Measurements from ENCODE around the gene SOX5. TPM values are rescaled to one million over a fixed set of nuclear protein-coding genes. Genes with fewer than 3 reads are reported as not detected.
"Not testable (repeated sequence)": the region's sequence is repeated elsewhere in the genome, so short reads cannot be mapped to it uniquely, and the experiment has no call there.

The SOX5 gene
- total RNA-seq, 4 donors from 2014 or later: 13.2 to 32.4 (median 23.3) TPM

- Histone ChIP-seq H3K4me1 (no peaks in the 10 kb centered on the region), H3K27me3 (no peaks in the 10 kb centered on the region), H3K4me3 (replicated peaks in 1 of 3) (no peak overlapping the region), H3K9me3 (no peaks in the 10 kb centered on the region), H3K36me3 (no peaks in the 10 kb centered on the region), H3K27ac (no peak overlapping the region)
- no peak for DNase-seq
- intact Hi-C loops (cut with DNase I): no loop called here
- no peak for TF ChIP-seq CTCF (IDR thresholded peaks at IDR 0.05)
- TF ChIP-seq POLR2A (IDR thresholded peaks at IDR 0.05): no peak
- 70 to 79% methylated on average over 5 of the region's 5 CpGs for WGBS, 2 donors
Observed at GRCh38 chr12:23888396-23889068, 60.9 kb downstream of the SOX5 start.

GRCh38 chr12:23887055-23887835, 62.2 kb downstream of the SOX5 start:
- TF ChIP-seq CTCF (IDR thresholded peaks at IDR 0.05): no peak
- no peak for TF ChIP-seq POLR2A (IDR thresholded peaks at IDR 0.05)
- intact Hi-C loops (cut with DNase I): no loop called here
- no peak for DNase-seq
- H3K4me1 ChIP-seq: no peaks in the 10 kb centered on the region
- no peak overlapping the region for H3K27ac ChIP-seq
- no peaks in the 10 kb centered on the region for H3K36me3 ChIP-seq
- no peaks in the 10 kb centered on the region for H3K27me3 ChIP-seq
- WGBS, 2 donors: 65 to 69% methylated on average over 3 of the region's 3 CpGs
- H3K4me3 ChIP-seq (replicated peaks in 1 of 3): no peak overlapping the region
- no peaks in the 10 kb centered on the region for H3K9me3 ChIP-seq

GRCh38 chr12:23885394-23885793, 64.1 kb downstream of the SOX5 start:
- H3K4me1 ChIP-seq: no peaks in the 10 kb centered on the region
- WGBS, 2 donors: 77 to 87% methylated on average over 2 of the region's 2 CpGs
- intact Hi-C loops (cut with DNase I): no loop called here

GRCh38 chr12:23884909-23885308, 64.6 kb downstream of the SOX5 start:
- TF ChIP-seq CTCF (IDR thresholded peaks at IDR 0.05): no peak
- no peak for TF ChIP-seq POLR2A (IDR thresholded peaks at IDR 0.05)
- no peak for DNase-seq
- no peak overlapping the region for H3K27ac ChIP-seq
- no peaks in the 10 kb centered on the region for H3K27me3 ChIP-seq
- no peaks in the 10 kb centered on the region for H3K4me1 ChIP-seq
- H3K4me3 ChIP-seq (replicated peaks in 1 of 3): no peak overlapping the region
- intact Hi-C loops (cut with DNase I): no loop called here
- 91 to 94% methylated on average over 3 of the region's 3 CpGs for WGBS, 2 donors
- H3K9me3 ChIP-seq: no peaks in the 10 kb centered on the region
- H3K36me3 ChIP-seq: no peaks in the 10 kb centered on the region

More at GRCh38 chr12:23885394-23885793, 64.1 kb downstream of the SOX5 start:
- Histone ChIP-seq H3K27ac (no peak overlapping the region), H3K36me3 (no peaks in the 10 kb centered on the region), H3K27me3 (no peaks in the 10 kb centered on the region), H3K9me3 (no peaks in the 10 kb centered on the region), H3K4me3 (replicated peaks in 1 of 3) (no peak overlapping the region)
- DNase-seq: no peak
- TF ChIP-seq CTCF (IDR thresholded peaks at IDR 0.05) (no peak), POLR2A (IDR thresholded peaks at IDR 0.05) (no peak)

- TF ChIP-seq CTCF (IDR thresholded peaks at IDR 0.05): no peak
- no peak for TF ChIP-seq POLR2A (IDR thresholded peaks at IDR 0.05)
- Histone ChIP-seq H3K27ac (no peak overlapping the region), H3K27me3 (no peaks in the 10 kb centered on the region), H3K4me1 (no peaks in the 10 kb centered on the region), H3K4me3 (replicated peaks in 1 of 3) (no peak overlapping the region), H3K36me3 (no peaks in the 10 kb centered on the region), H3K9me3 (no peaks in the 10 kb centered on the region)
- 92 to 95% methylated on average over 5 of the region's 5 CpGs for WGBS, 2 donors
- DNase-seq: no peak
- intact Hi-C loops (cut with DNase I): no loop called here
Observed at GRCh38 chr12:23880988-23881387, 68.5 kb downstream of the SOX5 start.

- H3K27ac ChIP-seq; H3K36me3 ChIP-seq; H3K4me1 ChIP-seq; H3K27me3 ChIP-seq; intact Hi-C loops (cut with DNase I); DNase-seq; H3K4me3 ChIP-seq (replicated peaks in 1 of 3); H3K9me3 ChIP-seq: not testable (repeated sequence)
- 86 to 93% methylated on average over 1 of the region's 1 CpG for WGBS, 2 donors
Observed at GRCh38 chr12:23876618-23877017, 72.9 kb downstream of the SOX5 start.
